Measurements from ENCODE around the gene CDC42. TPM values are rescaled to one million over a fixed set of nuclear protein-coding genes. Genes with fewer than 3 reads are reported as not detected.

The CDC42 gene
- total and polyA plus RNA-seq, 2 of the 13 experiments (the other 11 are each of a cell fraction or from before 2014, with no cell fraction given): 138 to 237 TPM

DNA sequence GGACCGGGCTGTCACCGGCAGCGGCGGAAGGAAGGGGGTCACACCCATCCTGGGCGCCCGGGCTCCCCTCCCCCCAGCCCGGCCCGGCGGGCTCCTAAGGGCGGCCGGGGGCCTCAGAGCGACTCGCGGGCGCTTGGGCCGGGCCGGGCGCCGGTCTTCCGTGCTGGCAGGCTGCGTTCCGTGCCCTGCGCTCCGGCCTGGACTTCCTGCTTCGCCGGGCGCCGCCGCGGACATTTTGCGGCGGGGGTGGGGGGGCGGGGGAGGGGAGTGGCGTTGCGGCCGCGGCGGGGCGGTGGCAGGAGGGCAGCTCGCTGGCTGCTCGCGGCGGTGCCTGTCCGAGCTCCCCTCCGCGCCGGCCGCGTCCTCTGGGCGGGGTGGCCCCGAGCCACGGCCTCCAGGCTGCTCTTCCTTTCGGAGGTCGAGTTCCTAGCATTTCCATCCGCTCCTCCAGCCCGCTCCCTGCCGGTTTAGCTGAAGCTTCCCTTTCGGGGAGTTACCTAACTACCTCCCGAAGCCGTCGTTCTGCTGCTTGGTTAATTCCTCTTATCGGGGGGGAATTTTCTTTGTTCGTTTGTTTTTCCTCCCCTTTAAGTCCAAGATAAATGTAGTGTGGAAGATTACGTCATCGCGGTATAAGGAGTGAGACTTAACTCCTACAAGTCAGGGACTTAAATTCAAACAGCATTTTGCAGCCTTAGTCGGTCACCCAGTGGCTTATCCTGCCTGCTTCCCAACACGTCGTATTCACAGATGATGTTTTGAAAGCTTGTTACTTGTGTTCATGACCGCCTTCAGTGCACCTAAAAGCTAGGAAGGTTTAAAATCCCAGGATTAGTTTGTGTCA, 730 bp downstream of the CDC42 start (continued):
- TF ChIP-seq, protein P1, sequence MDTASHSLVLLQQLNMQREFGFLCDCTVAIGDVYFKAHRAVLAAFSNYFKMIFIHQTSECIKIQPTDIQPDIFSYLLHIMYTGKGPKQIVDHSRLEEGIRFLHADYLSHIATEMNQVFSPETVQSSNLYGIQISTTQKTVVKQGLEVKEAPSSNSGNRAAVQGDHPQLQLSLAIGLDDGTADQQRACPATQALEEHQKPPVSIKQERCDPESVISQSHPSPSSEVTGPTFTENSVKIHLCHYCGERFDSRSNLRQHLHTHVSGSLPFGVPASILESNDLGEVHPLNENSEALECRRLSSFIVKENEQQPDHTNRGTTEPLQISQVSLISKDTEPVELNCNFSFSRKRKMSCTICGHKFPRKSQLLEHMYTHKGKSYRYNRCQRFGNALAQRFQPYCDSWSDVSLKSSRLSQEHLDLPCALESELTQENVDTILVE (CRISPR knock-in tag; IDR thresholded peaks at IDR 0.05): no peak
- TF ChIP-seq ZBTB20 (CRISPR knock-in tag; IDR thresholded peaks at IDR 0.05; ENCODE audit: borderline replicate concordance, low read depth) (no peak), CEBPG (CRISPR knock-in tag; IDR thresholded peaks at IDR 0.05) (0 out of 2 replicates have a peak, but pooled peaks have one; percentile 29), ZNF567 (CRISPR knock-in tag; IDR thresholded peaks at IDR 0.05; ENCODE audit: borderline replicate concordance) (no peak), CCAR2 (optimal IDR thresholded peaks at IDR 0.05; ENCODE audit: low read depth, low read length) (no peak), ZNF12 (CRISPR knock-in tag; IDR thresholded peaks at IDR 0.05) (no peak), ZFY (CRISPR knock-in tag; IDR thresholded peaks at IDR 0.05) (0 out of 2 replicates have a peak, but pooled peaks have one; percentile 47), MED13 (CRISPR knock-in tag; IDR thresholded peaks at IDR 0.05) (no peak), CREM (IDR thresholded peaks at IDR 0.05) (no peak; the same call in 1 of the 2 replicates), CREM (CRISPR knock-in tag; IDR thresholded peaks at IDR 0.05) (no peak), ARNT (IDR thresholded peaks at IDR 0.05) (no peak)
- TF ChIP-seq, protein P2, sequence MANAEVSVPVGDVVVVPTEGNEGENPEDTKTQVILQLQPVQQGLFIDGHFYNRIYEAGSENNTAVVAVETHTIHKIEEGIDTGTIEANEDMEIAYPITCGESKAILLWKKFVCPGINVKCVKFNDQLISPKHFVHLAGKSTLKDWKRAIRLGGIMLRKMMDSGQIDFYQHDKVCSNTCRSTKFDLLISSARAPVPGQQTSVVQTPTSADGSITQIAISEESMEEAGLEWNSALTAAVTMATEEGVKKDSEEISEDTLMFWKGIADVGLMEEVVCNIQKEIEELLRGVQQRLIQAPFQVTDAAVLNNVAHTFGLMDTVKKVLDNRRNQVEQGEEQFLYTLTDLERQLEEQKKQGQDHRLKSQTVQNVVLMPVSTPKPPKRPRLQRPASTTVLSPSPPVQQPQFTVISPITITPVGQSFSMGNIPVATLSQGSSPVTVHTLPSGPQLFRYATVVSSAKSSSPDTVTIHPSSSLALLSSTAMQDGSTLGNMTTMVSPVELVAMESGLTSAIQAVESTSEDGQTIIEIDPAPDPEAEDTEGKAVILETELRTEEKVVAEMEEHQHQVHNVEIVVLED (CRISPR knock-in tag; IDR thresholded peaks at IDR 0.05; ENCODE audit: borderline replicate concordance): peak; percentile 40; the same call in 1 of the 2 replicates
- TF ChIP-seq, protein P3, sequence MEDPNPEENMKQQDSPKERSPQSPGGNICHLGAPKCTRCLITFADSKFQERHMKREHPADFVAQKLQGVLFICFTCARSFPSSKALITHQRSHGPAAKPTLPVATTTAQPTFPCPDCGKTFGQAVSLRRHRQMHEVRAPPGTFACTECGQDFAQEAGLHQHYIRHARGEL (CRISPR knock-in tag; IDR thresholded peaks at IDR 0.05): no peak
- TF ChIP-seq, protein P4, sequence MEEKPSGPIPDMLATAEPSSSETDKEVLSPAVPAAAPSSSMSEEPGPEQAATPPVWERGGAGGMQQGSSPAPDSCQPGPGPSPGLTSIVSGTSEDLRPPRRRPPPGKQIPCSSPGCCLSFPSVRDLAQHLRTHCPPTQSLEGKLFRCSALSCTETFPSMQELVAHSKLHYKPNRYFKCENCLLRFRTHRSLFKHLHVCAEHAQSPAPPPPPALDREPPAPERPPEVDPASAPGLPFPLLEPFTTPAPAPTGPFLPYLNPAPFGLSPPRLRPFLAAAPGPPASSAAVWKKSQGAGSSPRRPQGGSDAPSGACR (CRISPR knock-in tag; IDR thresholded peaks at IDR 0.05): 0 out of 2 replicates have a peak, but pooled peaks have one; percentile 18
- TF ChIP-seq, protein P5, sequence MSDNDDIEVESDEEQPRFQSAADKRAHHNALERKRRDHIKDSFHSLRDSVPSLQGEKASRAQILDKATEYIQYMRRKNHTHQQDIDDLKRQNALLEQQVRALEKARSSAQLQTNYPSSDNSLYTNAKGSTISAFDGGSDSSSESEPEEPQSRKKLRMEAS (IDR thresholded peaks at IDR 0.05): 0 out of 2 replicates have a peak, but pooled peaks have one; percentile 14
- TF ChIP-seq, protein P6, sequence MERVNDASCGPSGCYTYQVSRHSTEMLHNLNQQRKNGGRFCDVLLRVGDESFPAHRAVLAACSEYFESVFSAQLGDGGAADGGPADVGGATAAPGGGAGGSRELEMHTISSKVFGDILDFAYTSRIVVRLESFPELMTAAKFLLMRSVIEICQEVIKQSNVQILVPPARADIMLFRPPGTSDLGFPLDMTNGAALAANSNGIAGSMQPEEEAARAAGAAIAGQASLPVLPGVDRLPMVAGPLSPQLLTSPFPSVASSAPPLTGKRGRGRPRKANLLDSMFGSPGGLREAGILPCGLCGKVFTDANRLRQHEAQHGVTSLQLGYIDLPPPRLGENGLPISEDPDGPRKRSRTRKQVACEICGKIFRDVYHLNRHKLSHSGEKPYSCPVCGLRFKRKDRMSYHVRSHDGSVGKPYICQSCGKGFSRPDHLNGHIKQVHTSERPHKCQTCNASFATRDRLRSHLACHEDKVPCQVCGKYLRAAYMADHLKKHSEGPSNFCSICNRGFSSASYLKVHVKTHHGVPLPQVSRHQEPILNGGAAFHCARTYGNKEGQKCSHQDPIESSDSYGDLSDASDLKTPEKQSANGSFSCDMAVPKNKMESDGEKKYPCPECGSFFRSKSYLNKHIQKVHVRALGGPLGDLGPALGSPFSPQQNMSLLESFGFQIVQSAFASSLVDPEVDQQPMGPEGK (CRISPR knock-in tag; IDR thresholded peaks at IDR 0.05): peak; percentile 33; the same call in 1 of the 2 replicates
- TF ChIP-seq, protein P7, sequence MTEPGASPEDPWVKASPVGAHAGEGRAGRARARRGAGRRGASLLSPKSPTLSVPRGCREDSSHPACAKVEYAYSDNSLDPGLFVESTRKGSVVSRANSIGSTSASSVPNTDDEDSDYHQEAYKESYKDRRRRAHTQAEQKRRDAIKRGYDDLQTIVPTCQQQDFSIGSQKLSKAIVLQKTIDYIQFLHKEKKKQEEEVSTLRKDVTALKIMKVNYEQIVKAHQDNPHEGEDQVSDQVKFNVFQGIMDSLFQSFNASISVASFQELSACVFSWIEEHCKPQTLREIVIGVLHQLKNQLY (CRISPR knock-in tag; IDR thresholded peaks at IDR 0.05): no peak
- TF ChIP-seq, protein P8, sequence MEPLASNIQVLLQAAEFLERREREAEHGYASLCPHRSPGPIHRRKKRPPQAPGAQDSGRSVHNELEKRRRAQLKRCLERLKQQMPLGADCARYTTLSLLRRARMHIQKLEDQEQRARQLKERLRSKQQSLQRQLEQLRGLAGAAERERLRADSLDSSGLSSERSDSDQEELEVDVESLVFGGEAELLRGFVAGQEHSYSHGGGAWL (CRISPR knock-in tag; IDR thresholded peaks at IDR 0.05): no peak

All from HepG2 (cell line).